ACHN (cell line): ENCODE measurements around the gene CDH13.

Experiments
- DNase-seq: peaks from one replicate; pipeline ENCODE4 v3.0.0-alpha.2; 2015
- in situ Hi-C: cut with HindIII; loops from 2 replicates; pipeline ENCODE4 v1.10.0; 2017; ENCODE audit warnings: low sequenced_read_pairs, low pct_ligation_motif_present, low pct_unique_long_range_greater_than_20kb

CDH13 gene

DNA sequence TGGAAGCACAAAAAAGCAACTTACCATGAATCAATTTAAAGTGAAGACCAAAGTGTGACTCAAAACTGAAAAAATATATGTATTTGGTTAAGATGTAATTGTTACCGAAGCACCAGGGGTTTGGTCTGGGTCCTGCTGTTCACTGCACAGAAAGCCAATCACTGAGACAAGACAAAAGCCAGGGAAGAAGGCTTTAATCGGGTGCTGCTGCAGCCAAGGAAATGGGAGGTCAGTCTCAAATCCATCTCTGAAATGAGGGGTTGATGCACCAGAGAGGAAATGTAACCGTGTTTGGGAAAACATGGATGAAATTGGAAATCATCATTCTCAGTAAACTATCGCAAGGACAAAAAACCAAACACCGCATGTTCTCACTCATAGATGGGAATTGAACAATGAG lies 1107.4 kb downstream of the CDH13 start:
- no peak for DNase-seq
- in situ Hi-C loops, result no loop called here

DNA sequence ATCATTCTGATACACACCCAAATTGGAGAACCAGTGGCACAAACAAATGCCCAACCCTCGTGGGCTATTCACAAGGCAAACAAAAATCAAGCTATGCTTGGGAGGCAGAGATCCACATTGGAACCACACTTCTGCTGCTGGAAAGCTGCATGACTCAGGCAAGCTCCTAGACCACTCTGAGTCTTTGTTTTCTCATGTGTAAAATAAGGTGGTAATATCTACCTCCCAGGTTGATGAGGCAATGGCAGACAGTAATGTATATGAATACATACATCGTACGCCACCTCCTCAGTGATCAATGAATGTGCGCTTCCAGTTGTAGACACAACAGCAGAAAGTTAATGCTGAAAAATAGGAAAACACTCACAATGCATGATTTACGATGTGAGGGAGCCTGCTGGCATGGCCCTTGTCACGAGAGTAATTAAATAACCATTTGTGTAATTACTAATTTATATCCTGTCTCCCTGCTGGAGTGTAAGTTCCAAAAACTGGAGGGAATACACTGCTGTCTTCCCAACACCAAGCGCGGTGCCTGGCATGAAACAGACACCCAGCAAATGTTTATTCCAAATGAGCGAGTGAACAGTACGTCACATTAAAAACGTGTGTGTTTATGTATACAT lies 1111.1 kb downstream of the CDH13 start:
- in situ Hi-C loops, result no loop called here
- no peak for DNase-seq

DNA sequence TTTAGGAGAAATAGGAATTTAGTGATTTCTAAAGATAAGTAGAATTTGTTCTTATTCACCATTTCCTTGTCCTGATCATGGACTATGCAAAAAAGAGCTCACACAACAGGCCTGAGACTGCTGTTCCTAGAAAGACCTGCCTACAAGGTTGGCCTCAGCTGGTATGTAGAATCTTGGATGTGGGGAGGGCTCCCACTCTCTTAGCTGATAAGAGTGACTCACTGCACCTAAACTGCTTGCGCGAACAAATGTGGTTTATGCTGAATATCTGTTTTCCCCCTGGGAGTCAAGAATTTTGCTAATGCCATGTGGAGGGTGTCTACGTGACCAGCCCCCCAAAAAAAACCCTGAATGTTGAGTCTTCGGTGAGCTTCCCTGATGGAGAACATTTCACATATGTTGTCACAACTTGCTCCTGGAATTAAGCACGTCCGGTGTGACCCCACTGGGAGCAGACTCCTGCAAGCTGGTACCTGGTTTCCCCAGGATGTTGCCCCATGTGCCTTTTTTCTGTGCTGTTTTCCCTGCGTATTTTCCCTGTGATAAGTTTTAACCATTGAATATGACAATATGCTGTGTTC lies 1112.2 kb downstream of the CDH13 start:
- in situ Hi-C loops, result no loop called here

DNA sequence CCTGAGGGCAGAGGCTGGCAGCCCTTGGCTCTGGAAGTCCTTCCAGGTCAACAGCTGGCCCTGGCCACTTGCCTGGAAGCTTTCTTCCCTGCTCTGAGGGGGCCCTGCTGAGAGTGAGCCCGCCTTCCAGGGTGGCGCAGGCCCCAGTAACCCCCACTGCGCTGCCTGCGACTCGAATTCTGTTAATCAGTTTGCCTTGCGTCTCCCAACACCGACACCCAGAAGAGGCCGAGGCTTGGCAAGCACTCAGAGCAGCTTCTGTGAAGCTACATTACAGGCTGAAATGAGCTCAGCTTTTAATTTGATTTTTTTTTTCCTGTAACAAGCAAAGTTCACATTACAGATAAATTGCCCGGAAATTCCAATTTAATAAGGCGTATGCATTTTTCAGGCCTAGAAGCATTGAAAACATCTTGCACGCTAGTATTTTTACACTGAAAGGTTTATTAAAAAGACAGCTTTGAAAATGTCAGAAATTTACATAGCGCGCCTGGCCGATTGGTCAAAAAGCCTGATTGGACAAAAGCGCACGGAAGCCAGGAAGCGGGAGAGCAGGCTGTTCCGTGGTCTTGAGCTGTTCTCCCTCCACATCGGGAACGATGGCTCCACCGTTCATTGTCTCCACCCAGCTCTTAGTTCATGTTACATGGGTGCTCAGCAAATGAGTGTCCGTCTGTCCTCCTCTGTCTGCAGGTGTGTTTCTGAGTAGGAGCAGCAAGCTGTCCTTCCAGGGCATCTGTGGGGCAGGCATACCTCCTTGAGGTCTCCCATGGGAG lies 1115.5 kb downstream of the CDH13 start:
- no peak for DNase-seq
- in situ Hi-C loops, result no loop called here

More for the DNA sequence above, 1112.2 kb downstream of the CDH13 start:
- DNase-seq, result no peak

DNA sequence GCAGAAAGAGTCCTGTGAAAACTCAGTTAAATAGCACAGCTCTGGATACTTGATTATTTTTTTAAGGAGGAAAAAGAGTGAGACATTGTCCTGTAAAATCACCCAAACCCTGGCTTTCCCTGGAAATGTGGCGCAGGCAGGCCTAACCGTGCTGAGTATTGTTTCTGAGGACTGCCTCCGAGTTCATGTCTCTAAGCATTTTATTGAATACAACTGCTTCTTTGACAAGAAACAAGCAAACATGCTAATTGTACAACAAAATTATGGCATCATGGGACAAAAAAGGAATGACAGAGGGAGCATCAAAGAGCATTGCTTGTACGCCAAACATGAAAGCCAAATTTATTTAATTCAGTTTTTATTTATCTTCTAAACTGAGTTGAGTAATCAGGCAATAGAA lies 1116.5 kb downstream of the CDH13 start:
- no peak for DNase-seq
- in situ Hi-C loops, result no loop called here

DNA sequence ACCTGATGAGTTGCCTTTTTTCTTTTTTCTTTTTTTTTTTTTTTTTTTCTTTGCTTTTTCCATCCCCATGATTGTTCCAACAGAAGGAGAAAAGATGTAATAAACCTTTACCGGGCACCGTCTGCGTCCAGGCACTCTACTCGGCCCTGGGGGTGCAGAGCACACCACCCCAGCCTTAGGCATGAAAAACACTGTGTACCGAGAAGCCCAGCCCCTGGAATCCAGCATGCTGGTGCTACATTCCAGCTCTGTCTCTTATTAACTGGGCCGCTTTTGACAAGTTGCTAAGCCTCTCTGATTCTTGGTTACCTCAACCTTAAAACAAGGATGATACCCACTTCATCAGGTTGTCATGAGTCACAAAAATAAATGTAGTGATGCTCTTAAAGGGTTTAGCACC lies 1117.0 kb downstream of the CDH13 start:
- in situ Hi-C loops, result no loop called here
- DNase-seq, result no peak

DNA sequence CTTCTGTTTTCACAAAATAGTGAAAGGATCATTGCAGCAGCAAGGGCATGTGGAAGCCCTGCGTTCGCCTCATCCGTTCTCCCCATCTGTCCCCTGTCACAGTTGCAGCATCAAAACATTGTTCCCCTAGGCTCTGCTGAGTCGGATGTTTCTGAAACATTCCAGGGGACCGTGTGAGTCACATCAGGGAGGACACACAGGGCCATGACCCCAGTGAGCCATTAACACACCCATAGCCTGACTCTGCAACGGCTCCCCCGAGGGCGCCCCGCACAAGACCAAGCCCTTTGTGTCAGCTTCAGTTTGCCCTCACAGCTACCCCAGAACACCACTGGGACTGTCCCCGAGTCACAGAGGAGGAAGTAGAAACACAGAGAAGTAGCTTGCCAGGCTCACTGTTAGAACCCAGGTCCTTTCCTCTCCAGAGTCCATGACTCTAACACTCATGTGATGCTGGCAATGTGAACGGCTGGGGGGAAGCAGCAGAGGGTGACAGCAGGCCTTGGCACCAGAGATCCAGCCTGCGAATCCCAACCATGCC lies 1117.7 kb downstream of the CDH13 start:
- DNase-seq, result peak; percentile 69
- in situ Hi-C loops, result no loop called here

DNA sequence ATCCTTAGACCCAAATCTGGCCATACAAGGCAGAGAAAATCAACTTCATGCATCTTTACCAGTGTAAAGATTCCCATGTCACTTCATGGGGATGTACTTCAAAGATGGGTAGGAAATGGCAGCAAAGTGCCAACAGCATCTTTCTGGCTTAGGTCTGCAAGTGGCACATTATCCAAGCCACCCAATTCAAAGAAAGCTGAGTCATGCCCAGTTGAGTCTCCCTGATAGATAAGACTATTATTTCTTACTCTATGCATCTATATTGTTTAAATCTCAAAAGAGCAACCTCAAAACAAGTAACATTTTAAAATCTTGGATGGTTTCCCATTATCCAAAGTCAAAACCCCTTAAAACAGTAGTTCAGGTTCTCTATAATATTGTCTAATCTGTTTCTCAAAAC lies 1119.8 kb downstream of the CDH13 start:
- no peak for DNase-seq
- in situ Hi-C loops, result no loop called here

DNA sequence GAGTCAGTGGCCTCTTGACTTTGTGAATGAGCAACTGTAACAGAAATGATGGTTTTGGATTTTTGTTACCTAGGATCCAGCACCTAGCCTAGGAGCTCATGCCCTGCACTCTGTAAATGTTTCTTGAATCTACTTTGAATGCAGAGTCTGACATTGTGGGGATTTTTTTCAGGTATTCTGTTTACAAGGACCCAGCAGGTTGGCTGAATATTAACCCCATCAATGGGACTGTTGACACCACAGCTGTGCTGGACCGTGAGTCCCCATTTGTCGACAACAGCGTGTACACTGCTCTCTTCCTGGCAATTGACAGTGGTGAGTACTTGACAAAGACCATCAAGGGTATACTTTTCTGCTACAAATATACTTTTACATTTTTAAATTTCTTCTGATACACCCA lies 1121.2 kb downstream of the CDH13 start:
- DNase-seq, result no peak
- in situ Hi-C loops, result no loop called here

DNA sequence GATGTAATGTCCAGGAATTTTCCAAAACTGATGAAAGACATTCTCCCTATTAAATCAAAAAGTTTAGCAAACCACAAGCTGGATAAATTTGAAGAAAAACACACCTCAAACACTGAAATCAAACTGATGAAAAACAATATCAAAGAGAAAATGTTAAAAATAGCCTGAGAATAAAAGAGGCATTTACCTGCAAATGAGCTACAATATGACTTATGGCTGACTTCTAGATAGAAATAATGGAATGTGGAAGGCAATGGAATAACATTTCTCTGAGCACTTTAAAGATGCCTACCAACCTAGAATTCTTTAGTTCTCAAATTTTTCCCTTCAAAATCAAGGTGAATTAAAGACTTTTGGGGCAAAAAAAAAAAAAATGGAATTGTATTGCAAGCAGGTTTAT lies 1128.6 kb downstream of the CDH13 start:
- in situ Hi-C loops, result no loop called here
- no peak for DNase-seq

DNA sequence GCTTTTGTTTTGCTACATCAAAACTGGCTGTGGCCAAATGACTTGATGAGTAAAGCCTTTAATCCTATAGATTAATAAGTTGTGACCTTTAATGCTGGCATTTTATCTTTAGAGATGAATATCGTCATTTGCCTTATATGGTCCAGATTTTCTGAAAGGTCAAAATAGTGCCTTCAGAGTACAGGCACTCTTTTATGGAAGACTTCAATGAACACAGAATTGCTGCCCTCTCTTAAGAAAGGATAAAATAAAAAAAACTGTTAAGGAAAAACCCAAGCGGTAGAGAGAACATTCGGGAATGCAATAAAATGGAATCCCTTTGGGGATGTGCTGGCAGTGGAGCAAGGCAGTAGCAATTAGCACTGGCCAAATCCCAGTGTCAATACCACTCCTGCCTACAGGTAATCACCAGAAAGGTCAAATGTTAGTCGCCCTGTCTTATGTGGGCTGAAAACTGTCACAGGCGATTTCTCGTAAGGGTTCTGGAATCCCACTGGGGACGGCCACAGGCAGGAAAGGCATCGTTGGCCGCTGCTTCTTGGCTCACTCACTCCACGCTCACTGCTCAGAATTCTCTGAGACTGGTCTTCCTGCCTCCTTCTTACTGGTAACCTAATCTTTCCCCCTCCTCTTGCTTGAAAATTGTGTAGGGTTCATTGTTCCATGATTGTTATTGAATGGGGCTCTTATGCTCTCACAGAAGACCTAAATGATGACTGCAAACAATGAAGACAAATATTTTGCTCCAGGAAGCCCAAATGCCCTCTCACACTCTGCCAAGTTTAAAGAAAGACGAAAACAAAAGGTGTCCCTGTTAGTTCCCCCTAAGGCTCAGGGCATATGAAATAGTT lies 1135.6 kb downstream of the CDH13 start:
- in situ Hi-C loops, result no loop called here
- DNase-seq, result no peak

DNA sequence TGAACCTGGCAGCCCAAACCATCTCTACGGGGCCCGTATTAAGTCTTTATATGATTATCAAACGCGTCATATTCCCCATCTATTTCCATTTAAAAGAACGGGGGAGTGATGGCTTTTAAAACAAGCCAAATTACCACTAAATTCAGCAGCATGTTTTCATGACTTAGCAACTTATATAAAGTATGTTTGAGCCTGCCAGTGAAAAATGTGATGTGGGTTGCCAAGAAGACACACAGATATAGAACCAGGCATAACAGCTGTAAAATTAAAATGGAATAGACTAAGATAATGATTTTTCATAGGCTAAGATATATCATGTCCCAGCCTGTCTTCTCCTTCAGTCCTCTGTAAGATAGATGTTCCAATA lies 1136.2 kb downstream of the CDH13 start:
- in situ Hi-C loops, result no loop called here
- DNase-seq, result no peak

DNA sequence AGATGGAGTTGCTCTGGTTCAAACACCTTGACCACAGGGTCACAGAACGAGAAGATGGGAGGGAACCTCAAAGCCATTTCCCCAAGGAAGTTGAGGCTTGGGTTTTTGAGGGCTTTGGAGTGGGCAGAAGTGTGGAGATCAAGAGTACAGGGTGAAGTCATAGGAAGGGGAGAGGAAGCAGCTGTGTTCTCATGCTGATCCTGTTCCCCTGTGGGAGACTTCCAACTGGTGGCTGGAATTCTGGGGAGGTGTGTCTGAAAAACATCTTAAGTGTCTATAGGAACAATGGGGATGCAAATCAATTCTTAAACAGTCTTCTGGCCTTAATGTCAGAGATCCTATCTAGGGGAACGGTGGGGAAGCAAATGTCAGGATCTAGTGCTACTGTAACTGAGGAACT lies 1142.2 kb downstream of the CDH13 start:
- DNase-seq, result no peak
- in situ Hi-C loops, result no loop called here

DNA sequence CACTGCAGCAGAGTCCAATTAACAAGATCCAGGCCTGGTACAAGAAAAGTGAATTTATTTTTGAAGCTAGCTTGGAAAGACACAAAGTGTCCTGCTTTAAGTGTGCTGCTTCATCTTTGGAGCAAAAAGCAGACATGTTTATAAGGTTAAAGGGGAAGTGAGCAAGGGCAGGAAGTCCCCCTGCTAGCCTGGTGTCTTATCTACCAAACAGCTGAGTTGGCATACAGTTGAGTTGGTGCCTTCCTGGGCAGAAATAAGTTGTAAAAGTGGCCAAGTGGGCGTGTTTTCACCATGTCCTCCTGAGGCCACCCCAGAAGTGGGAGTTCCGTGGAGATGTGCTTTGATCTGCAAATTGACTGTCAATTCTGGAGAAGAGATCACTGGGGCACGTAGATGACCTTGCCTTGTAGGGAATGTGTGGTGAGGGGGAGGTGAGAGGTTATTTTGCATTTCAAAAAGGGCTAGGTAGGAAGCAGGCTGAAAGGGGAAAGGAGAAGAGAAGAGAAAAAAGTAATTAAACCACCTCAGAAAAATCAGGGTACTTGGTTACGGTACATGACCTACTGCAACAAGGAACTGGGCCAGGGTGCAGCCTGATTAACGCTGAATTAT lies 1142.7 kb downstream of the CDH13 start:
- no peak for DNase-seq
- in situ Hi-C loops, result no loop called here

DNA sequence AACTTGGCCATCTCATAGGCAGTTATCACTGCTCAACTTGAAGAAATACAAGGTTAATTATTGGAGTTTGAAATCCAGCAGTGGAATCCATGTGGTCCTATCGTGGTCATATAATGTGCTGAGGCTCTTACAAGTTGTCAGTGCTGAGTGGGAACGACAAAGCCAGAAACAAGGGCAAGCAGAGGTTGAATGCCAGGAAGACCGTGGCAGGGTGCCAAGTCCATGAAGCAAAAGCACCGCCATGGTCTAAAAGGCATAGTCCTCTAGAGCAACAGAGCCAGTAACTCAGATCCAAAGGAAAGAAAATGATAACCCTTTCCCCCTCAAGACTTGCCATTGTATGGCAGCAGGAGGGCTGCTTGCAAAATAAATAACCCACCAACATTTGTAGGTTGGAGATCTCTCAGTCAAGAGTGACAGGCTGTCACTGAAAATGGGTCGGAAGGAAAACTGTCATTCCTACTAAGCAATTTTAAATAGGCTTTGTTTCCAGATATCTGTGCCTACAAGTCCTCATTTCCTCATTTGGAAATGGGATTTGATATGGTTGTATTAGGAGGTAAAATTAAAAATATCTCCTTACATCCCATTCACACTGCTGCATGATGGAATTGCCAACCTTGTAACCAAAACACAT lies 1144.7 kb downstream of the CDH13 start:
- in situ Hi-C loops, result no loop called here
- no peak for DNase-seq

DNA sequence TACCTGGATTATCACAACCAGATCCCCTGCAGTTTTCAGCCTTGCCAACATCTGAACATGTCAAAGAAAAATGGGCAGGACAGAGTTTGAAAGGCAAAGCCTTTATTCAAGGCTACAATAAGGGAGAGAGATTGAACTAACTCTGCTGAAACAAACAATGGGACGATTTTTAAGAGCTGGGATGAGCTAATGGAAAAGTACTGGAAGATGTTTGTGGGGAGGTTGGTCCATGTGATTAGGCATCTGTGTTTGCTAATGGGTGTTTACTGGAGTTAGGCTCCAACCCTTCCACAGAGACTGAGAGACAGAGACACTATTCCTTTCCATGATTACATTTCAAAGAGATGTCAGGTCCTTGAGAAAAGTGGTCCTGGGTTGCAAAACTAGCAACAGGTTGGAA lies 1146.0 kb downstream of the CDH13 start:
- DNase-seq, result no peak
- in situ Hi-C loops, result no loop called here

DNA sequence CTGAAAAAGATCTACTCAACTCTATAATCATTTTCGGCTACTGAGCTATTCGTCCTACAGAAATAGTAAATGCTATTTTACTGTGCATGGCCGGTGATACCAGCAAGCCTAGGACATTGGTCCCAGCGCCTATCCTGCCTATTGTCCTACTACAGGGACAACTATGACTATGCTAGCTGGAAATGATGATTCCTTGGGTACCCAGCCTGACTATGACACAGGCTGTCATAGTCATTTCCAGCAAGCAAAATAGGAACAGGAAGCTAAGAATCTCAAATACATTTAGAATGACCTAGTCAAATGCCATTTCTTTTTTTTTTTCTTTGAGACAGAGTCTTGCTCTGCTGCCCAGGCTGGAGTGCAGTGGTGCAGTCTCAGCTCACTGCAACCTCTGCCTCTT lies 1147.3 kb downstream of the CDH13 start:
- in situ Hi-C loops, result no loop called here
- no peak for DNase-seq

DNA sequence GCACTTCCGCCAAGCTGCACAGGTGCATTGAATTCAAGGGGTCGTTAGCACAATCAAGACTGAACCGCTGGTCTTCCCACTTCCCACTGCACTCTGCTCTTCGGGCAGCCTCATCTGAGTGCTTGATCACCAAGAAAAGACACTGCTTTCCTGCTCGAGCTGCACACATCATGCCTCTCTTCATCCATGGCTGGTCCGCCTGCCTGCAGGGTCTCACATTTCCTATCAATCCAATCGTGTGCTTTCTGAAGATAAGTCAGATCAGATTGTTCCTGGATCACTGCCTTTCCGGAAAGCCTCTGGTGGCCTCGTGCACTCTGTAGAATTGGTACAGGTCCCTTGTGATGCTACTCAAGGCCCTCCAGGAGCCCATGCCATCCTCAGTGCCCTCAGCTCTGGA lies 1150.2 kb downstream of the CDH13 start:
- DNase-seq, result no peak
- in situ Hi-C loops, result no loop called here
